HepG2 (cell line): Measurements from ENCODE around the gene PRCD. TPM values are rescaled to one million over a fixed set of nuclear protein-coding genes. Genes with fewer than 3 reads are reported as not detected.

Experiments used
- DR1 ChIP-seq: sonication (generic); formaldehyde crosslinking; IDR thresholded peaks from 2 replicates; pipeline ENCODE4 v1.8.0; 2021; ENCODE audit warnings: mild to moderate bottlenecking, missing genetic modification reagents, inconsistent platforms
- ETV6 ChIP-seq: sonication (generic); formaldehyde crosslinking; conservative IDR thresholded peaks from 2 replicates; pipeline ENCODE4 v1.4.0; 2020; ENCODE audit warnings: missing genetic modification reagents
- HIC2 ChIP-seq: sonication (generic); formaldehyde crosslinking; IDR thresholded peaks from 2 replicates; pipeline ENCODE4 v1.9.0; 2022; ENCODE audit warnings: low read depth, missing genetic modification reagents
- HMG20B ChIP-seq: conservative IDR thresholded peaks from 2 replicates; pipeline ENCODE4 v1.6.1; 2016; ENCODE audit warnings: missing genetic modification reagents, missing compliant biosample characterization
- HNRNPK ChIP-seq: fragments of 200-400 bp; formaldehyde crosslinking; IDR thresholded peaks from 2 replicates; pipeline ENCODE4 v1.6.1; 2018; ENCODE audit warnings: low read length, low read depth, moderate library complexity, mild to moderate bottlenecking; ENCODE audit not compliant: poor library complexity, severe bottlenecking
- KDM3A ChIP-seq: IDR thresholded peaks from 2 replicates; pipeline ENCODE4 v1.6.1; 2018; ENCODE audit warnings: low read depth, missing compliant biosample characterization
- KDM5B ChIP-seq: sonication (generic); formaldehyde crosslinking; IDR thresholded peaks from 2 replicates; pipeline ENCODE4 v1.4.0; 2020; ENCODE audit warnings: missing genetic modification reagents, mild to moderate bottlenecking, borderline replicate concordance
- NR1H2 ChIP-seq: sonication (generic); formaldehyde crosslinking; IDR thresholded peaks from 2 replicates; pipeline ENCODE4 v1.8.1; 2022; ENCODE audit warnings: low read depth, missing genetic modification reagents, borderline replicate concordance
- NR2F1 ChIP-seq, 2 experiments: fragments of 450-650 bp in 1 of 2; formaldehyde crosslinking in 1 of 2; IDR thresholded peaks; 2 replicates each; pipeline versions ENCODE4 v1.5.0 to v1.6.1; 2016 to 2020; ENCODE audit warnings: mild to moderate bottlenecking in 1 of 2, missing compliant biosample characterization in 1 of 2, missing genetic modification reagents in 1 of 2, moderate library complexity in 1 of 2
- POLR2G ChIP-seq: fragments of 200-400 bp; formaldehyde crosslinking; IDR thresholded peaks from 2 replicates; pipeline ENCODE4 v1.6.1; 2018; ENCODE audit warnings: mild to moderate bottlenecking, low read depth, low read length, moderate library complexity
- RBM39 ChIP-seq: fragments of 200-400 bp; formaldehyde crosslinking; IDR thresholded peaks from one replicate; pipeline ENCODE4 v1.6.1; 2018; ENCODE audit warnings: antibody characterized with exemption, mild to moderate bottlenecking, low read depth, low read length; ENCODE audit not compliant: poor library complexity, severe bottlenecking
- RFXAP ChIP-seq: sonication (generic); formaldehyde crosslinking; IDR thresholded peaks from 2 replicates; pipeline ENCODE4 v1.4.0; 2020; ENCODE audit warnings: missing genetic modification reagents, borderline replicate concordance
- ZBTB39 ChIP-seq: sonication (generic); formaldehyde crosslinking; IDR thresholded peaks from 2 replicates; pipeline ENCODE4 v1.5.0; 2020; ENCODE audit warnings: missing genetic modification reagents
- ZFY ChIP-seq: sonication (generic); formaldehyde crosslinking; IDR thresholded peaks from 2 replicates; pipeline ENCODE4 v1.4.0; 2020; ENCODE audit warnings: missing genetic modification reagents
- ZNF101 ChIP-seq: sonication (generic); formaldehyde crosslinking; IDR thresholded peaks from 2 replicates; pipeline ENCODE4 v1.4.0; 2020; ENCODE audit warnings: mild to moderate bottlenecking, low read depth, missing genetic modification reagents, borderline replicate concordance
- ZNF17 ChIP-seq: sonication (generic); formaldehyde crosslinking; IDR thresholded peaks from 2 replicates; pipeline ENCODE4 v1.5.0; 2020; ENCODE audit warnings: mild to moderate bottlenecking, missing genetic modification reagents
- ZNF251 ChIP-seq: sonication (generic); formaldehyde crosslinking; IDR thresholded peaks from 2 replicates; pipeline ENCODE4 v1.9.0; 2021; ENCODE audit warnings: mild to moderate bottlenecking, missing genetic modification reagents
- ZNF3 ChIP-seq: IDR thresholded peaks from 2 replicates; pipeline ENCODE4 v1.7.0; 2017; ENCODE audit warnings: inconsistent platforms
- ZNF34 ChIP-seq: sonication (generic); formaldehyde crosslinking; IDR thresholded peaks from 2 replicates; pipeline ENCODE4 v1.4.0; 2020; ENCODE audit warnings: mild to moderate bottlenecking, missing genetic modification reagents, borderline replicate concordance
- ZNF496 ChIP-seq: sonication (generic); formaldehyde crosslinking; IDR thresholded peaks from 2 replicates; pipeline ENCODE4 v1.8.1; 2023; ENCODE audit warnings: mild to moderate bottlenecking, moderate library complexity, missing genetic modification reagents; ENCODE audit not compliant: insufficient replicate concordance
- ZNF777 ChIP-seq: sonication (generic); formaldehyde crosslinking; IDR thresholded peaks from 2 replicates; pipeline ENCODE4 v1.4.0; 2020; ENCODE audit warnings: missing genetic modification reagents
- ZSCAN29 ChIP-seq: sonication (generic); formaldehyde crosslinking; conservative IDR thresholded peaks from 2 replicates; pipeline ENCODE4 v1.4.0; 2020; ENCODE audit warnings: mild to moderate bottlenecking, missing genetic modification reagents
- polyA plus RNA-seq, 8 experiments: library from polyadenylated mRNA; depleted of rRNA in 3 of 8; stranded (reverse) in 7 of 8; unstranded in 1 of 8; fragments of >200 nt; fragmentation: Illumina TruSeq in 4 of 8; extraction: Trizol in 4 of 8; gene quantifications; 2 replicates each; pipeline versions ENCODE4 v1.2.1 to v1.2.3, GENCODE V29; 2011 to 2016; ENCODE audit warnings: low read depth in 4 of 8, missing spikeins in 1 of 8, mixed read lengths in 1 of 8; ENCODE audit not compliant: insufficient read depth in 1 of 8
- total RNA-seq, 5 experiments: library from RNA; depleted of rRNA; stranded (reverse); fragments of >200 nt; fragmentation: Illumina TruSeq; extraction: Trizol; gene quantifications; 2 replicates each; pipeline ENCODE4 v1.2.3, GENCODE V29; 2016; ENCODE audit warnings: low read depth in 1 of 5
- TF ChIP-seq, protein P1 (sequence below): sonication (generic); formaldehyde crosslinking; IDR thresholded peaks from 2 replicates; pipeline ENCODE4 v1.4.0; 2020; ENCODE audit warnings: mild to moderate bottlenecking, missing genetic modification reagents
- TF ChIP-seq, protein P2 (sequence below): sonication (generic); formaldehyde crosslinking; conservative IDR thresholded peaks from 2 replicates; pipeline ENCODE4 v1.4.0; 2020; ENCODE audit warnings: missing genetic modification reagents

PRCD gene
- total and polyA plus RNA-seq, 2 of the 13 experiments (the other 11 are each of a cell fraction or from before 2014, with no cell fraction given) = 0.51 TPM; not detected in 1

DNA sequence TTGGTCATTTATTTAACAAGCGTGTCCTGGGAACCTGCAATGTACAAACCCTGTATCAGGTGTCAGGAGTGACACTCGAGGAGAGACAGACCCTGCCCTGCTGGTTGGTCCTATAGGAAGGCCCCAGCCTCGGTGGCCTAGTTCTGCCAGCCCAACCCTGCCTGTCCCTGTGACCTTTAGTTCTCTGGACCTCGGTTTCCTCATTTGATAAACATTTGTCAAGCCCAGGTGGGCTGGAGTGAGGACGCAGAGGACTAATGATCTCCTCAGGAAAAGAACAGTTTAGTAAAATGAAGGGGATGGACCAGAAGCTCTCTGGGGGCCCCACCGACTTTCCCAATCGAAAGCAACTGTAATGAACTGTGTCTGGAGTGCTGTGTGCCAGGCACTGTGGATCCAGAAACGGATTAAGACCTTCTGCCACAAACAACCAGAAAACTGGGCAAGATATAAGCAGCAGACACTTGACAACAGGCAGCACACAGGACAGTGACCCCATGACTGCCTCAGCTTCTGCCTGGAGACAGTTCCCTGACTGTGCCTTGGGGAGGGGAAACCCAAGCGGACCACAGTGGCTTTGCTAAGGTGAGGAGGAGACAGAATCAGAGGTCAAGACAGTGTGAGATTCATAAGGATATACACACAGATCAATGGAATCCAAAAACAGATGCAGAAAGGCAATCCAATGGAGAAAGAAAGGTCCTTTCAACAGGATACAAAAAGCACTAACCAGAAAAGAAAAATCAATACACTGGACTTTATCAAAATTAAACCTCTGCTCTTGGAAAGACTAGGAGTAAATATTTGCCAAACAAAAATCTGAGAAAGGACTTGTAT, 8.8 kb downstream of the PRCD start (continued):
- TF ChIP-seq POLR2G (no peak), ZNF251 (CRISPR knock-in tag) (no peak), ZNF34 (CRISPR knock-in tag) (no peak), HNRNPK (no peak), RBM39 (no peak), ZNF17 (no peak), HMG20B (CRISPR knock-in tag) (no peak), ZNF496 (CRISPR knock-in tag) (no peak), ETV6 (CRISPR knock-in tag) (no peak), ZNF3 (CRISPR knock-in tag) (no peak), KDM5B (CRISPR knock-in tag) (no peak; the same call in 1 of the 2 replicates), HIC2 (CRISPR knock-in tag) (peak; percentile 40; the same call in 1 of the 2 replicates), RFXAP (CRISPR knock-in tag) (no peak), DR1 (no peak), ZBTB39 (CRISPR knock-in tag) (no peak), ZSCAN29 (CRISPR knock-in tag) (0 out of 2 replicates have a peak, but pooled peaks have one; percentile 24), ZFY (peak; percentile 71), KDM3A (0 out of 2 replicates have a peak, but pooled peaks have one; percentile 17), NR2F1 (CRISPR knock-in tag; IDR thresholded peaks at IDR 0.05) (peak in 1 of 2 experiments; percentile 34; a peak in 1 of 4 replicates), ZNF777 (no peak), NR1H2 (CRISPR knock-in tag) (no peak), ZNF101 (CRISPR knock-in tag) (no peak)
- TF ChIP-seq, protein P1, sequence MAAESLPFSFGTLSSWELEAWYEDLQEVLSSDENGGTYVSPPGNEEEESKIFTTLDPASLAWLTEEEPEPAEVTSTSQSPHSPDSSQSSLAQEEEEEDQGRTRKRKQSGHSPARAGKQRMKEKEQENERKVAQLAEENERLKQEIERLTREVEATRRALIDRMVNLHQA (CRISPR knock-in tag) = no peak
- TF ChIP-seq, protein P2, sequence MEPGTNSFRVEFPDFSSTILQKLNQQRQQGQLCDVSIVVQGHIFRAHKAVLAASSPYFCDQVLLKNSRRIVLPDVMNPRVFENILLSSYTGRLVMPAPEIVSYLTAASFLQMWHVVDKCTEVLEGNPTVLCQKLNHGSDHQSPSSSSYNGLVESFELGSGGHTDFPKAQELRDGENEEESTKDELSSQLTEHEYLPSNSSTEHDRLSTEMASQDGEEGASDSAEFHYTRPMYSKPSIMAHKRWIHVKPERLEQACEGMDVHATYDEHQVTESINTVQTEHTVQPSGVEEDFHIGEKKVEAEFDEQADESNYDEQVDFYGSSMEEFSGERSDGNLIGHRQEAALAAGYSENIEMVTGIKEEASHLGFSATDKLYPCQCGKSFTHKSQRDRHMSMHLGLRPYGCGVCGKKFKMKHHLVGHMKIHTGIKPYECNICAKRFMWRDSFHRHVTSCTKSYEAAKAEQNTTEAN = no peak
